Measurements from ENCODE around the gene OR14I1.
"Not testable (repeated sequence)": the region's sequence is repeated elsewhere in the genome, so short reads cannot be mapped to it uniquely, and the experiment has no call there.

The OR14I1 gene

DNA sequence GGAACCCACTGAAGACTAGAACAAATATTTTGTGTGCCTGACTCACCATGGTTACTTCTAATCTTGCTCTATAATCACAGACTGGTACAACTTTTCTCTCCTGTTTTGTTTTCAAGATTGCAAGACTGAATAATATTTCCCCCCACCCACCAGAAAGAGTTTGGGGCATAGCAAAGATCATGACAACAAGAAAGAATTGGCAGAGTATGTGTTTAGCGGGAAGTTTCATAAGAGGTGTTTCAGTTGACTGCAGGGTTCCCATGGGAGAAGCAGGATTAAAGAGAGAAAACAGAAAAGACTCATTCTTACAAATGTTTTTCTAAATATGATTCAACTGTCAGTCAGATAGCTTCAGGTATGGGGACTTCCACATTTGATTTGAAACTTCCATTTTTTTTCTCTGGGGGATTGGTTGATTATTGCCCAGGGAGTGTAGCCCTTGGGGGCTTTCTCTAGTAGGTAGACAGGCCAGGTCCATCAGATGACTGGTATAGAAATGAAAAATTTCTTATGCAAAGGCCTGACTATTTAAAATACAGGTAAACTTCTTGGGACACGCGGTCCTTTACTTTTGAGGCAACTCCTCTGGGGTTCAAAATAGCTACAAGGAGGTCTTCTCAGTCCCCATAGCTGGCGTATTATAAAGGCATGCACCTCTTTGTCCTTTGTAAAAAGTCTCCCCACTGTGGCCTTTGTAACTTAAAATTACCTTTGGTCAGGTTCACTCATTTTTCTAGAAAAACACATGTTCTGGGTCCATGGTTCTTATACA lies 13.9 kb downstream of the OR14I1 start:
- DNase-seq (ENCODE audit: low read depth in 2 of 2): no peak

DNA sequence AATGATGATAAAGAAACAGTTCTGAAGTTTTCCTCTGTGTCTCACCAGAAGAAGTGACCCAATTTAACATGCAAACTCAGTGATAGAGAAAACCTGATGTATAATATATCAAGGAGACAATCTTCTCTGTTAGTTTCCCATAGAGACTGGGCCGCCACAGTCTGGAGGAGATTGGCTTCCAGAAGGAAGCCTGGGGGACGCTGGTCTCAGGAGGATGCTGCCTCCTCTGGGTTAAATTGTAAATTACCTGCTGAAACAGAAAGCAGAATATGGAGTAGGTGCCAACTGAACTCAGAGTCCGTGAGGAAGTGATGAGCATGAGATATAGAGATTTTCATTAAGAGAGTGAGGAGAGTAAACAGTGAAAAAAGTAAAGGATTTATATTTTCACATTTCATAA lies 15.8 kb downstream of the OR14I1 start:
- no peak for DNase-seq (ENCODE audit: low read depth in 2 of 2)

DNA sequence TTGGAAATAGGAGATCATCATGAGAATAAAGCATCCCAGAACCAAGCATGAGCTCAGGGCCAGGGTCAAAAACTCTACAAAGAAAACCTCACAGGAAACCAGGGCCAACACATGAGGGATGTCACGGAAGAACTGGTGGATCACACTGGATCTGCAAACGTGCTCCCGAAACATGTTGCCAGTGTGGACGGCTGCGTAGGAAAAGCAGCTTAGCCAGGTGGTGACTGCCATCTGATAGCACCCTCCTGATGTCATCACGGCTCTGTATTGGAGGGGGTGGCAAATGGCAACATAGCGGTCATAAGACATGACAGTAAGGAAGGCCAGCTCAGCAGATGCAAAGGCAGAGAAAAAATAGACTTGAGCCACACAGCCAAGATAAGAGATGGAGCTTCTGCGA lies 20.9 kb downstream of the OR14I1 start:
- DNase-seq (ENCODE audit: low read depth in 2 of 2): no peak

DNA sequence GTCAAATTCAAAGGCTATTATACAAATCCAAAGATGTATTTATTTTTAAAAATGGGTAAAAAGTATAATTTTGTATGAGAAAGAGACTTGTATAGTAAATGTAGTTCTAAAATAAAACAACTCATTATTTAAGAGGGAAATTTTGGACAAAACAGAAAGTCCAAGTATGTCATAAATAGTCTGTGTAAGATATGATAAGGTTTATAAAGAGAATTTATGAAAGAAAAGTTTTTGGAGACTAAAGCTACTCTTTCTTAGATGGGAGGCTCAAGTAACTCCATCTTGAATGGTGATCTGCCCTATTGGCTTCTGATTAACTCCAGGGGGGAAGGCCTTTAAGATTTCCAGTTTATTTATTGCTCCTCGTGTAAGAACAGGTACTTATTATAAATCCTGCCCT lies 32.6 kb downstream of the OR14I1 start:
- DNase-seq (ENCODE audit: low read depth in 2 of 2): no peak

DNA sequence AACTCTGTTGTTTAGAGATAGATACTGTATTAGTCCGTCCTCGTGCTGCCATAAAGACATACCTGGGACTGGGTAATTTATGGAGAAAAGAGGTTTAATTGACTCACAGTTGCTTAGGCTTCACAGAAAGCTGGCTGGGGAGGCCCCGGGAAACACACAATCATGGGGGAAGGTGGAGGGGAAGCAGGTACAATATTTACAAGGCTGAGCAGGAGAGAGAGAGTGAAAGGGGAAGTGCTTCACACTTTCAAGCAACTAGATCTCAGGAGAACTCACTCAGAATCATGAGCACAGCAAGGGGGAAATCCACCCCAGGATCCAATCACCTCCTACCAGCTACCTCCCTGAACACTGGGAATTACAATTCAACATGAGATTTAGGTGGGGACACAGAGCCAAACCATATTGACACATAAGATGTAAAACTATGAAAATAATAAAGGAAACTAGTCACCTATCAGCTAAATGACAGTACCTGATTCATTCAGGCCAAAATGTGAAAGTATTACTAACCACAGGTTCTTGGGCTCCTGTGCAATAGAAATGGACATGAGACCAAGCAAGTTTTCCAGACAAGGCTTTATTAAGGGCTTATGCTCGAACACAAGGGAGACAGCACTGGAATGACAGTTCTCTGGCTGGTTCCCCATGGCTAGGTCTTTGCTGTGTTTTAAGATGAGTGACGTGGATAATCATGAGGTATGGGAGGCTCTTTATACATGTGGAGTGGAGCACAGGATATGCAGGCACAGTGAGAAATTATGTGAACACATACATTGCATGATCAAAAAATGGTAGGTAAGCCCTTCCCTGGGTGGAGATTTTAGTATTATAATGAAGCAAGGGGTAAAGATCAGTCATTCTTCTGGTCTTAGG lies 38.9 kb downstream of the OR14I1 start:
- DNase-seq (ENCODE audit: low read depth in 2 of 2): not testable (repeated sequence)

DNA sequence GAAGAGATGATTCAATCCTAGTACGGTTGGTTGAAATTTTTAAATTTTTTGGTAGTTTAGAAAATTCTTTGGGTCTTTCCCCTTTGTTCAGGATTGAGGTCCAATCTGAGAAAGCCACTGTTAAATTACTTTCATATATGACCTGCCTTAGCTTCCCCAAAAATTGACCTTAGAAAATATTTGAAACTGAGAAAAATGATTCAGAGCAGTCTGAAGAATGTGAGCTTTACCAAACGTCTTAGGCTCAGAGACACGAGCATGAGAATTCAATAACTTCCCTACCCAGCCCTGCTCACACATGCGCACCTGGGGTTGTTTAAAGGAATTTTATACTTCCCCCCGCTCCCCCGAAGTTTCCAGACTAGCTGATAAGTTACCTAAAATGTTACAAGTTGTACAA lies 45.8 kb downstream of the OR14I1 start:
- not testable (repeated sequence) for DNase-seq (ENCODE audit: low read depth in 2 of 2)

DNA sequence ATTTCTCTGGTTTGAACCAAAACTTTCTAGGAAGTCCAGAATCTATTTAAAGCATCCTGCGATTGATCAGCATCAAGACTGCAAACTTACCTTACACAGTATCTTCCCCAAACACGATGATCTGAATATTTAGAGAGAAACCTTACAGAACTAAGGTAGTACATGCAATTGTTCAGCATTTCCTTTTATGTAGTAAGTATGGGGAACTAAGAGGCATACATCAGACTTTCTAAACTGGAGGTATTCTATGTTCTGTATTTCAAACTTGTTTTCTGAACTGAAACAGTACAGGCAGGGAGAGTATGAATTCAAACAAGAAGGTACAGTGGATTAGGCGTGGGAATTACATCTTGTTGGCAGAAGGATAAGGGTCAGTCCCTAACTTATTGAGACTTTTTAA lies 47.2 kb downstream of the OR14I1 start, which contains the start of gene OR2T27:
Gene OR2T27, minus strand, starts transcription at position 175 of the 400 bp plus-strand sequence. CDS start 4,644 bp downstream, outside the sequence.
- not testable (repeated sequence) for DNase-seq (ENCODE audit: low read depth in 2 of 2)
